HEK293 (cell line): ENCODE data around the gene COL1A2.

Experiments used
- CTCF ChIA-PET: fragments of 350-600 bp; formaldehyde crosslinking; extraction: SDS; loops from one replicate; lab custom pipeline; 2021; ENCODE audit warnings: antibody characterized with exemption; lab: Yijun Ruan, JAX
- POLR2A ChIA-PET: fragments of 300-600 bp; formaldehyde crosslinking; extraction: SDS; loops from one replicate; lab custom pipeline; 2020; ENCODE audit warnings: antibody characterized with exemption, inconsistent platforms; lab: Yijun Ruan, JAX
- H3K27ac ChIP-seq: fragments of 200-500 bp; sonication (Bioruptor generic); 2 replicates; pipeline ENCODE4 v1.5.1; 2014; ENCODE audit warnings: low read depth, low read length, control low read depth, inconsistent platforms; ENCODE audit errors: extremely low read depth
- H3K36me3 ChIP-seq, 2 experiments: fragments of 200-500 bp in 1 of 2; sonication (Bioruptor generic) in 1 of 2; 1 replicate in 1 of 2; 2 replicates in 1 of 2; pipeline ENCODE4 v1.5.1; 2014 to 2017; ENCODE audit warnings: inconsistent platforms in 2 of 2, low read length in 2 of 2; ENCODE audit not compliant: control insufficient read depth in 2 of 2, insufficient read depth in 1 of 2
- H3K4me1 ChIP-seq: fragments of 200-500 bp; sonication (Bioruptor generic); 2 replicates; pipeline ENCODE4 v1.5.1; 2014; ENCODE audit warnings: mild to moderate bottlenecking, low read length, inconsistent platforms; ENCODE audit not compliant: control insufficient read depth, insufficient read depth
- H3K4me3 ChIP-seq: 2 replicates; pipeline ENCODE4 v1.5.1; 2011; ENCODE audit warnings: low read depth, mild to moderate bottlenecking, control low read depth, low read length, moderate library complexity
- H3K9me3 ChIP-seq: fragments of 200-500 bp; sonication (Bioruptor generic); 2 replicates; pipeline ENCODE4 v1.5.1; 2014; ENCODE audit warnings: low read depth, low read length, inconsistent platforms; ENCODE audit not compliant: control insufficient read depth, insufficient read depth
- FEZF1 ChIP-seq: fragments of 450-650 bp; formaldehyde crosslinking; IDR thresholded peaks from 2 replicates; pipeline ENCODE4 v1.5.1; 2016; ENCODE audit warnings: missing biosample characterization, missing genetic modification characterization
- MEIS1 ChIP-seq: sonication (generic); formaldehyde crosslinking; IDR thresholded peaks from 2 replicates; pipeline ENCODE4 v1.8.1; 2022; ENCODE audit warnings: missing genetic modification reagents, mild to moderate bottlenecking, borderline replicate concordance
- OVOL3 ChIP-seq: fragments of 450-650 bp; formaldehyde crosslinking; IDR thresholded peaks from 2 replicates; pipeline ENCODE4 v1.5.1; 2016; ENCODE audit warnings: missing biosample characterization, missing genetic modification characterization
- RBAK ChIP-seq: fragments of 450-650 bp; formaldehyde crosslinking; IDR thresholded peaks from 2 replicates; pipeline ENCODE4 v1.5.1; 2016; ENCODE audit warnings: missing biosample characterization, missing genetic modification characterization
- TSHZ1 ChIP-seq: fragments of 450-650 bp; formaldehyde crosslinking; IDR thresholded peaks from 2 replicates; pipeline ENCODE4 v1.5.1; 2016; ENCODE audit warnings: missing biosample characterization, missing genetic modification characterization, borderline replicate concordance
- YY2 ChIP-seq: fragments of 450-650 bp; formaldehyde crosslinking; IDR thresholded peaks from 2 replicates; pipeline ENCODE4 v1.5.1; 2016; ENCODE audit warnings: missing biosample characterization, missing genetic modification characterization
- ZBTB6 ChIP-seq: fragments of 450-650 bp; formaldehyde crosslinking; IDR thresholded peaks from 2 replicates; pipeline ENCODE4 v1.5.1; 2017; ENCODE audit warnings: missing biosample characterization, missing genetic modification characterization
- ZFHX2 ChIP-seq: fragments of 450-650 bp; formaldehyde crosslinking; conservative IDR thresholded peaks from 2 replicates; pipeline ENCODE4 v1.5.1; 2016; ENCODE audit warnings: missing biosample characterization, missing genetic modification characterization
- ZFP3 ChIP-seq: fragments of 450-650 bp; formaldehyde crosslinking; IDR thresholded peaks from 2 replicates; pipeline ENCODE4 v1.5.1; 2016; ENCODE audit warnings: low read depth, missing biosample characterization, missing genetic modification characterization
- ZFP37 ChIP-seq: fragments of 450-650 bp; formaldehyde crosslinking; IDR thresholded peaks from 2 replicates; pipeline ENCODE4 v1.5.1; 2016; ENCODE audit warnings: missing biosample characterization, missing genetic modification characterization
- ZNF133 ChIP-seq: fragments of 450-650 bp; formaldehyde crosslinking; IDR thresholded peaks from 2 replicates; pipeline ENCODE4 v1.5.1; 2016; ENCODE audit warnings: missing biosample characterization, missing genetic modification characterization
- ZNF138 ChIP-seq: fragments of 450-650 bp; formaldehyde crosslinking; IDR thresholded peaks from 2 replicates; pipeline ENCODE4 v1.5.1; 2016; ENCODE audit warnings: missing biosample characterization, missing genetic modification characterization, borderline replicate concordance
- ZNF155 ChIP-seq: fragments of 450-650 bp; formaldehyde crosslinking; IDR thresholded peaks from 2 replicates; pipeline ENCODE4 v1.5.1; 2016; ENCODE audit warnings: missing biosample characterization, missing genetic modification characterization
- ZNF174 ChIP-seq: fragments of 450-650 bp; formaldehyde crosslinking; IDR thresholded peaks from 2 replicates; pipeline ENCODE4 v1.5.0; 2017; ENCODE audit warnings: missing biosample characterization, mild to moderate bottlenecking, missing genetic modification characterization
- ZNF398 ChIP-seq: fragments of 450-650 bp; formaldehyde crosslinking; IDR thresholded peaks from 2 replicates; pipeline ENCODE4 v1.5.1; 2017; ENCODE audit warnings: missing biosample characterization, missing genetic modification characterization
- ZNF416 ChIP-seq: fragments of 450-650 bp; formaldehyde crosslinking; IDR thresholded peaks from 2 replicates; pipeline ENCODE4 v1.5.1; 2016; ENCODE audit warnings: missing biosample characterization, missing genetic modification characterization
- ZNF501 ChIP-seq: fragments of 450-650 bp; formaldehyde crosslinking; IDR thresholded peaks from 2 replicates; pipeline ENCODE4 v1.5.1; 2016; ENCODE audit warnings: missing biosample characterization, missing genetic modification characterization
- ZNF510 ChIP-seq: fragments of 450-650 bp; formaldehyde crosslinking; IDR thresholded peaks from 2 replicates; pipeline ENCODE4 v1.5.1; 2018; ENCODE audit warnings: mild to moderate bottlenecking, missing genetic modification characterization, missing biosample characterization; ENCODE audit not compliant: insufficient replicate concordance
- ZNF514 ChIP-seq: fragments of 450-650 bp; formaldehyde crosslinking; IDR thresholded peaks from 2 replicates; pipeline ENCODE4 v1.5.1; 2016; ENCODE audit warnings: missing biosample characterization, missing genetic modification characterization
- ZNF521 ChIP-seq: fragments of 450-650 bp; formaldehyde crosslinking; IDR thresholded peaks from 2 replicates; pipeline ENCODE4 v1.5.1; 2017; ENCODE audit warnings: missing biosample characterization, mild to moderate bottlenecking, missing genetic modification characterization
- ZNF585B ChIP-seq: fragments of 450-650 bp; formaldehyde crosslinking; IDR thresholded peaks from 2 replicates; pipeline ENCODE4 v1.5.1; 2016; ENCODE audit warnings: missing biosample characterization, missing genetic modification characterization
- ZNF623 ChIP-seq: fragments of 450-650 bp; formaldehyde crosslinking; IDR thresholded peaks from 2 replicates; pipeline ENCODE4 v1.5.1; 2016; ENCODE audit warnings: missing biosample characterization, missing genetic modification characterization
- ZNF624 ChIP-seq: fragments of 450-650 bp; formaldehyde crosslinking; IDR thresholded peaks from 2 replicates; pipeline ENCODE4 v1.5.1; 2017; ENCODE audit warnings: missing biosample characterization, missing genetic modification characterization
- ZNF747 ChIP-seq: fragments of 450-650 bp; formaldehyde crosslinking; IDR thresholded peaks from 2 replicates; pipeline ENCODE4 v1.5.1; 2016; ENCODE audit warnings: missing biosample characterization, missing genetic modification characterization
- ZNF76 ChIP-seq: fragments of 450-650 bp; formaldehyde crosslinking; IDR thresholded peaks from 2 replicates; pipeline ENCODE4; 2016; ENCODE audit warnings: low read depth, missing biosample characterization, missing genetic modification characterization, borderline replicate concordance
- ZNF785 ChIP-seq: fragments of 450-650 bp; formaldehyde crosslinking; IDR thresholded peaks from 2 replicates; pipeline ENCODE4 v1.5.1; 2016; ENCODE audit warnings: missing biosample characterization, missing genetic modification characterization
- ZNF843 ChIP-seq: fragments of 450-650 bp; formaldehyde crosslinking; IDR thresholded peaks from 2 replicates; pipeline ENCODE4 v1.5.1; 2016; ENCODE audit warnings: missing biosample characterization, missing genetic modification characterization
- ZSCAN30 ChIP-seq: fragments of 450-650 bp; IDR thresholded peaks from 2 replicates; pipeline ENCODE4 v1.5.1; 2018; ENCODE audit warnings: missing biosample characterization, mild to moderate bottlenecking, missing genetic modification characterization, moderate library complexity

The COL1A2 gene

GRCh38 chr7:94406696-94407095, 12.0 kb downstream of the COL1A2 start (continued):
- TF ChIP-seq ZBTB6 (tag by site-specific recombination), result no peak
- TF ChIP-seq ZNF510 (tag by site-specific recombination), result no peak
- no peak for TF ChIP-seq TSHZ1 (tag by site-specific recombination)
- no peak for TF ChIP-seq ZNF747 (tag by site-specific recombination)
- TF ChIP-seq ZNF76 (tag by site-specific recombination), result no peak
- no peak for TF ChIP-seq ZNF155 (tag by site-specific recombination)
- no peak for TF ChIP-seq ZFHX2 (tag by site-specific recombination)
- no peak for TF ChIP-seq ZNF174 (tag by site-specific recombination)
- TF ChIP-seq ZNF416 (tag by site-specific recombination), result no peak
- no peak for TF ChIP-seq ZNF843
- no peak for TF ChIP-seq ZNF133 (tag by site-specific recombination)
- TF ChIP-seq ZNF585B (tag by site-specific recombination), result no peak
- TF ChIP-seq, all 188 proteins: peak for 0

GRCh38 chr7:94409200-94409948, 14.7 kb downstream of the COL1A2 start:
- Histone ChIP-seq H3K4me3 (no peak overlapping the region), H3K27ac (no peak overlapping the region), H3K9me3 (no peaks in the 10 kb centered on the region), H3K36me3 (no peaks in the 10 kb centered on the region), H3K4me1 (no peaks in the 10 kb centered on the region)
- POLR2A ChIA-PET, result no interaction called here
- TF ChIP-seq ZNF501 (no peak), ZFP3 (tag by site-specific recombination) (no peak), ZNF138 (no peak), ZNF624 (tag by site-specific recombination) (no peak), RBAK (tag by site-specific recombination) (no peak)
- CTCF ChIA-PET, result no interaction called here

- Histone ChIP-seq H3K4me1 (no peaks in the 10 kb centered on the region), H3K36me3 (no peaks in the 10 kb centered on the region), H3K4me3 (no peak overlapping the region), H3K27ac (no peak overlapping the region), H3K9me3 (no peaks in the 10 kb centered on the region)
- ChIA-PET POLR2A (no interaction called here), CTCF (interaction anchor here (0.6 kb wide), 1 partner anchor 60 kb away, joined by 3 read pairs; no protein-coding TSS in a partner anchor)
- no peak for TF ChIP-seq ZNF514 (tag by site-specific recombination)
- TF ChIP-seq ZNF398 (tag by site-specific recombination), result no peak
- no peak for TF ChIP-seq ZNF521 (tag by site-specific recombination)
- TF ChIP-seq OVOL3 (tag by site-specific recombination), result no peak
- TF ChIP-seq MEIS1 (CRISPR knock-in tag), result no peak
- no peak for TF ChIP-seq FEZF1 (tag by site-specific recombination)
- no peak for TF ChIP-seq ZNF623 (tag by site-specific recombination)
- no peak for TF ChIP-seq ZNF785
- TF ChIP-seq YY2, result no peak
- TF ChIP-seq ZFP37 (tag by site-specific recombination), result no peak
- no peak for TF ChIP-seq ZSCAN30 (tag by site-specific recombination)
- TF ChIP-seq ZNF174 (tag by site-specific recombination), result no peak
Observed at GRCh38 chr7:94410413-94411187, 15.9 kb downstream of the COL1A2 start.
